HG02623 (cell line): ENCODE data around the gene SCD5.
A peak's percentile ranks its signal among the peaks of the same experiment; 100 is the strongest.

Source experiments
- ATAC-seq: cut with Tn5 transposase; IDR thresholded peaks from one replicate; pipeline ENCODE4 v1.9.1; 2021; ENCODE audit warnings: moderate library complexity; ENCODE audit not compliant: unreplicated experiment

Gene SCD5

GRCh38 chr4:82797405-82798111, 1.0 kb downstream of the SCD5 start:
- ATAC-seq, result no peak

- no peak for ATAC-seq
These were observed 1.6 kb downstream of the SCD5 start for GRCh38 chr4:82797040-82797404.

GRCh38 chr4:82792912-82793649, 5.5 kb downstream of the SCD5 start:
- no peak for ATAC-seq

DNA sequence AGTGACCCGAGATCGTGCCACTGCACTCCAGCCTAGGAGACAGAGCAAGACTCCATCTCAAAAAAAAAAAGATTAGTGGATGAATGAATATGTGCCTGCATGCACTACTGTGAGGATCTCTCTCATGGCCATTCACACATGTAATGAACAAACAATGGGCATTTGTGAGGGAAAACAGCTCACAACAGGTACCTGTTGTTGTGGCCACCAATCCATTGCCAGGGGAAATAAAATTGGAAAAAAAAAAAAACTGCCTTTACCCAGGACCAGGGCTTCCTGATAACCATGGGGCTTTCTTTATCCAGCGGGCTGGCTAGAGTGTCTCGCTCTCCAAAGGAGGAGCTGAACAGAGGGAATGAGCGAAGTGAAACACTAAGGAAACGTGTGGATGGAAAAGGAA, 7.4 kb downstream of the SCD5 start:
- ATAC-seq, result no peak

GRCh38 chr4:82790060-82790660, 8.4 kb downstream of the SCD5 start:
- no peak for ATAC-seq

- no peak for ATAC-seq
These were observed 9.4 kb downstream of the SCD5 start for GRCh38 chr4:82789025-82789776.

DNA sequence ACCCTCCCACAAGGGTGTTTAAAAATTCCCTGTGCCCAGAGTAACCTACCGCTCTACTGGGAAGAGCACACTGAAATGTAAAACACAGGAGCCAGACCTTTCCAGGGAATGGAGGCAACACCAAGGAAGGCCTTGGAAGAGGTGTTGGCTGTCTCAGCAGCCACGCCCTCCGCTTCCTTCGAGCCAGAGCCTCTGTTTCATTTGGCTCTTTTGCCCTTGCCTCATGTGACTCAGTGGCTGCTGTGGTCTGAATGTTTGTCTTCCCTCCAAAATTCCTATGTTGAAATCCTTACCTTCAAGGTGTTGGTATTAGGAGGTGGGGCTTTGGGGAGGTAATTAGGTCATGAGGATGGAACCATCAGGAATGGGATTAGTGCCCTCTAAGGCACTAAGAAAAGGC, 11.3 kb downstream of the SCD5 start:
- ATAC-seq, result no peak

- ATAC-seq, result no peak
These were observed 11.8 kb downstream of the SCD5 start for GRCh38 chr4:82786828-82787227.

DNA sequence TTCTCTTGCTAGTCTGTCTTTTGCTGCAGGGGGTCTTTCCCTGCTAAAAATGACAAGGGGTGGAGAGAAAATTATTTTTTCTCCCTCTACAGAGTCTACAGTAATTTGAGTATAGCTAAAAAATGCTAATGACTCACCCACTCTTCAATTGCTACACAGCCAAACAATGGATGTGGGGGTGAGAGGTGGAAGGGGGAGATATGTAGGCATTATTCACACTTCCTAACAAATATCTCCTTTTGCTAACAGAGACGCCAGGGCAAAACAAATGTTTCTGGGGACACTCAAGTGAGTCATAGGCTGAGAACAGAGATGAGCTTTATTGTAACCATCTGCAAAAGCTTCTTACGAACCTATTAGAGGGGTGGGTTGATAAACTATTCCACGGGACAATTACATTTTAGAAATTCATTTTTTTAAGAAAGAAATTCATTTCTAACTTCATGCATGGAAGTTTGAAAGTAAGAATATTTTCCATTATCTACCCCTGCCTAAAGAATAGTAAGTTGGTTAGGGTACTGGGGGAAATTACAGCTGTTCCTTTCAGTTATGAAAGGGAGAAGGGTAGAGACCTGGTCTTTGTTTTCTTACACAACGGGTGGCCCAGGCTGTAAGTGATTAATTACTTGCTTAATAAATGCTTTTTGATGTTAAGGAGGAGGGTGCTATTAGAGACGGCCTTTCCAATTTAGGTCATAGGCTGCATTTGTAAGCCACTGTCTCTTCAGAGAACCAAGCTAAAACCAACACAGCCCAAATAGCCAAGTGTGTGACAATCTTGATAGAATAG, 12.8 kb downstream of the SCD5 start:
- ATAC-seq, result no peak

GRCh38 chr4:82784681-82785610, 13.7 kb downstream of the SCD5 start:
- no peak for ATAC-seq

GRCh38 chr4:82782626-82783345, 15.8 kb downstream of the SCD5 start:
- no peak for ATAC-seq

GRCh38 chr4:82780752-82781231, 17.8 kb downstream of the SCD5 start:
- peak; percentile 73 for ATAC-seq

DNA sequence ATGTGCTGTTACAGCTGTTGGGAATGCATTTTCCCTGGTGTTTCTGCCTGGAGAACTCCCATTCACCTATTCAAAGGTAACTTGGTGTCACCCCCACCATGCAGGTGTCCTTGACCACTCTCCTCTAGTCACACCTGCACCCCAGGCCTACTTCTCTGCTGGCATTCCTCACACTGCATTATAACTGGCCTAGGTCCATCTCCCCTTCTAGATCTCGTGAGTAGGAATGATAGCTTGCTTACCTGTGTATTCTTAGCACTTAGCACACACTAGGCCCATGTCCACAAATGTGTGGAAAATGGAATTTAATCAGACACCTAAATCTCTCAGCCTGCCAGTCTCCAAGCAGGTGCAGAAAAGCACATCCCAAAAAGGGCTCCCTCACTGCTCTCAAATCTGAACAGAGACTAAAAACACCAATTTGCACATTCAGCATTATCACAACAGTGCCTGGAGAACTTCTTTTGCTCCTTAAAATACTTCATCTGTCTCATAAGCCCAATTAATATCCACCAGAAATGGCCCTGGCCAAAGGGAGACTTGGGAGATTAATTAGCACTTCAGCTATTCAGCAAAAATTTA, 18.3 kb downstream of the SCD5 start:
- no peak for ATAC-seq

- no peak for ATAC-seq
These were observed 19.6 kb downstream of the SCD5 start for GRCh38 chr4:82779032-82779431.

- ATAC-seq, result no peak
These were observed 20.6 kb downstream of the SCD5 start for GRCh38 chr4:82777857-82778525.

- ATAC-seq, result no peak
These were observed 21.6 kb downstream of the SCD5 start for GRCh38 chr4:82776925-82777542.

DNA sequence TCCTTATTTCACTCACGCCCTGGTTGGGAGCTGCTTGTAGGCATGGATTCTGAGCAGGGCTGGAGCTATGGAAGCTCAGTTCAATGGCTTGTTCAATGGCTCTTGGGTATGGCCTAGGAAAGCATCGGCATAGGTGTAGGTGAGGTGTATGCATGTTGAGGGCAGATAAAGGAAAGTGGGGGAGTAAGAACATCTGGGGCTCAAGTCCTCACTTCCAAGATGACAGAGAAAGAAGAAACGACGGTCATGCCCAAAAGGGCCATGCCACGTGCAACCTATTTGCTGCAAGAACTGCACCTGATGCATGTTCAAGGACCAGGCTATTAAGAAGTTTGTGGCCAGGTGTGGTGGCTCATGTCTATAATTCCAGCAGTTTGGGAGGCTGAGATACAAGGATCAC, 23.4 kb downstream of the SCD5 start:
- no peak for ATAC-seq
